Nephron (organoid): ENCODE results near the gene TXNRD2.

Experiments
- H3K27ac Mint-ChIP-seq, 3 experiments: 2 replicates each; pipeline ENCODE4 v1.8.0; 2020; ENCODE audit warnings: mixed read lengths in 3 of 3, mild to moderate bottlenecking in 2 of 3, moderate library complexity in 1 of 3
- H3K27me3 Mint-ChIP-seq: 2 replicates; pipeline ENCODE4 v1.8.0; 2021; ENCODE audit warnings: low read depth, mild to moderate bottlenecking, moderate library complexity, mixed read lengths
- H3K36me3 Mint-ChIP-seq: 2 replicates; pipeline ENCODE4 v1.8.0; 2020; ENCODE audit warnings: low read depth, mixed read lengths
- H3K4me1 Mint-ChIP-seq: 2 replicates; pipeline ENCODE4 v1.8.0; 2020; ENCODE audit warnings: mixed read lengths
- H3K4me3 Mint-ChIP-seq, 3 experiments: 2 replicates each; pipeline ENCODE4 v1.8.0; 2020; ENCODE audit warnings: mild to moderate bottlenecking in 3 of 3, mixed read lengths in 3 of 3, moderate library complexity in 2 of 3
- H3K9me3 Mint-ChIP-seq: 2 replicates; pipeline ENCODE4 v1.8.0; 2020; ENCODE audit warnings: mixed read lengths
- TF ChIP-seq, protein P1 (sequence below), 3 experiments: fragments of 200-600 bp; sonication (generic); IDR thresholded peaks; one replicate each; pipeline ENCODE4 v1.5.0; 2021; ENCODE audit warnings: antibody characterized with exemption in 3 of 3; ENCODE audit not compliant: unreplicated experiment in 3 of 3

The TXNRD2 gene

DNA sequence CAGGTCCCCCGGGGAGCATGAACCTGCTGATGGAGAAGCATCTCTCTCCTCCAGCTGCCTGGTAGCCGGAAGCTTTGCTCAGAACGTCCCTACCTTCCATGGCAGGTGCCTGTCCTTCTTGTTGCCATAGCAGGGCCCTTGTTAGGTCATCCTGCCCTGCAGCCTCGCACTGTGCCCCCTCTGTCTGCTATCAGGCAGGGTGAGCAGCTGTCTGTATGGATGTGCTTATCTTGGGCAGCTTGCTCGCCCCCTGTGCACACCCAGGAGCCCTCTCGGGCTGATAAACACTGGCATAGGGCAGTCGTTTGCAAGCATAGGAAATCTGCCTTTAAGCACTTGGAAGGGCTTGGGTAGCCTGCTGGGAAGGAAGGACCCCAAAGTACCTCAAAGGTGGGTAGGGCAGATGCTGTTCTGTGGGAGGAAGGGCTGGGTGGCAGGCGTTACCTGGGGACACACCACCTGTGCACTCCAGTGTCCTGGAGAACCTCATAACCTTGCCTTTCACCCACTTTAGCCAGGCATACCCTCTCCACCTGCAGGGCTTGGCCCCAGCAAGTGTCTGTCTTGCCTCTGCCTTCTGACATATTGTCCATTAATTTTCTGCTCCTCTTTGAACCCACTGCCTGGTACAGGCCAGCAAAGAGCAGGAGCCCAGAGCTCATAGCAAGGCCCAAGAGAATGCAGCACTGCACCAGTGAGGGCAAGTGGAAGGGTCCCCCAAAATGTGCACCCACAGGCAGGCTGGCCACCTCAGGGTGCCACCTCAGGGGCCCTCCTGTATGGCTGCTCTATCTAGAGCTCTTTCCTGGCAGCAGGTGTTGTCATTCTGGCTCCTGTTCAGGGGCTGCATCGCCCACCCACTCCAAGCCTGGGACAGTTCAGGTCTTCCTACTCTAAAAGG is 8.0 kb downstream of the TXNRD2 start:
- TF ChIP-seq, protein P1, sequence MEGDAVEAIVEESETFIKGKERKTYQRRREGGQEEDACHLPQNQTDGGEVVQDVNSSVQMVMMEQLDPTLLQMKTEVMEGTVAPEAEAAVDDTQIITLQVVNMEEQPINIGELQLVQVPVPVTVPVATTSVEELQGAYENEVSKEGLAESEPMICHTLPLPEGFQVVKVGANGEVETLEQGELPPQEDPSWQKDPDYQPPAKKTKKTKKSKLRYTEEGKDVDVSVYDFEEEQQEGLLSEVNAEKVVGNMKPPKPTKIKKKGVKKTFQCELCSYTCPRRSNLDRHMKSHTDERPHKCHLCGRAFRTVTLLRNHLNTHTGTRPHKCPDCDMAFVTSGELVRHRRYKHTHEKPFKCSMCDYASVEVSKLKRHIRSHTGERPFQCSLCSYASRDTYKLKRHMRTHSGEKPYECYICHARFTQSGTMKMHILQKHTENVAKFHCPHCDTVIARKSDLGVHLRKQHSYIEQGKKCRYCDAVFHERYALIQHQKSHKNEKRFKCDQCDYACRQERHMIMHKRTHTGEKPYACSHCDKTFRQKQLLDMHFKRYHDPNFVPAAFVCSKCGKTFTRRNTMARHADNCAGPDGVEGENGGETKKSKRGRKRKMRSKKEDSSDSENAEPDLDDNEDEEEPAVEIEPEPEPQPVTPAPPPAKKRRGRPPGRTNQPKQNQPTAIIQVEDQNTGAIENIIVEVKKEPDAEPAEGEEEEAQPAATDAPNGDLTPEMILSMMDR (IDR thresholded peaks at IDR 0.05; ENCODE audit: unreplicated experiment in 3 of 3), result no peak
- Mint-ChIP-seq H3K9me3 (peaks cover 27% of the 10 kb centered on the region), H3K4me1 (no peaks in the 10 kb centered on the region), H3K36me3 (peaks cover 29% of the 10 kb centered on the region), H3K27me3 (peaks cover 3% of the 10 kb centered on the region), H3K27ac (no peak overlapping the region), H3K4me3 (no peak overlapping the region)

DNA sequence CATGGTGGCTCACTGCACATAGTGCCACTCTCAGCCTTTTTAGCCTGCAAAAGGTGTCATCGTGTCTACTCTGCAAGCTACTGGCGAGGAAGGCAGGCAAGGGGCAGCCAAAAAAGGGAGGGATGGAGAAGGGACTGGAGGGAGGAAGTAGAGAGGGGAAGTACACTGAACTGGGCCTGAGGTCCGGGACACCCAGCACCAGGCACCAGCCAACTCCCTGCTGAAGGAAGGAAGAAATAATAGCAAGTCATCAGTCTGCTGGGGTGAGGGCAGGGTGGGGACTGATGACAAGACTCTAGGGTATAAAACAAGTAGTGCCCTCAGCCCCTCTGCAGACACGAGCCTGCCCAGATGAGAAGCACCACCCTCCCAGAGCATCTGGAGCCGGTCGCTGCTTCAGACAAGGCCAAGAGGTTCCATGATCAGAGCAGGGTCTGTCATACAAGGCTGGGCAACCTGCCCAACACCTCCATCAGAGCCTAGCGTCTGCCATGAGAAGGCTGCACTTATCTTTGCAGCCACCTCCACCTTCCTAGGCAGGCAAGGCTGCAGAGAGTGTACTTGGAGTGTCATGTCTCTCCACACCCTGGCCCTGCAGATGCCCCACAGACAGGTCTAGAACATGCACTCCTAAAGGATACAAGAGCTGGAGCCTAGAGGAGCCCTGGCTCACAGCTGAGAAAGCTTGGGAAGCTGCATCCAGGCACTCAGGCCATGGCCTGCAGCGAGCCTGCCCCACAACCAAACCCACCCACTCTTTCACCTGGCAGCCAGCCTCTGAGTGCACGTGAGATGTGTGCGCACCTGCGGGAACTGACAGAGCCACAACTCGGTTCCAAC is 9.0 kb downstream of the TXNRD2 start:
- peaks cover 21% of the 10 kb centered on the region for H3K9me3 Mint-ChIP-seq
- peaks cover 23% of the 10 kb centered on the region for H3K36me3 Mint-ChIP-seq
- no peak overlapping the region for H3K4me3 Mint-ChIP-seq
- no peaks in the 10 kb centered on the region for H3K4me1 Mint-ChIP-seq
- TF ChIP-seq, protein P1 (IDR thresholded peaks at IDR 0.05; ENCODE audit: unreplicated experiment in 3 of 3), result no peak
- no peak overlapping the region for H3K27ac Mint-ChIP-seq
- H3K27me3 Mint-ChIP-seq, result peaks cover 3% of the 10 kb centered on the region

DNA sequence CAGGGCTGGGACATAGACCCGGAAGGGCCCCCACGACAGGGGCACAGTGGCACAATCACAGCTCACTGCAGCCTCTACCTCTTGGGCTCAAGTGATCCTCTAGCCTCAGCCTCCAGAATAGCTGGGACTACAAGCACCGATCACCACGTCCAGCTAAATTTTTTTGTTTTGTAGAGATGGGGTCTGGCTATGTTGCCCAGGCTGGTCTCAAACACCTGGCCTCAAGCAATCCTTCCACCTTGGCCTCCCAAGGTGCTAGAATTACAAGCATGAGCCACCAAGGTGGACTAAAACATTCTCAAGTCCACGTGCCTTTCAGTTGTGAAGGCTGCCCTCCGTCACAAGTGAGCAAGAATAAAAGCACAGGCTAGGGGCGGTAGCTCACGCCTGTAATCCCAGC is 10.1 kb downstream of the TXNRD2 start:
- Mint-ChIP-seq H3K27me3 (peaks cover 3% of the 10 kb centered on the region), H3K36me3 (peaks cover 14% of the 10 kb centered on the region), H3K27ac (no peak overlapping the region), H3K4me1 (no peaks in the 10 kb centered on the region), H3K9me3 (peaks cover 12% of the 10 kb centered on the region), H3K4me3 (no peak overlapping the region)
- TF ChIP-seq, protein P1 (IDR thresholded peaks at IDR 0.05; ENCODE audit: unreplicated experiment in 3 of 3), result no peak

DNA sequence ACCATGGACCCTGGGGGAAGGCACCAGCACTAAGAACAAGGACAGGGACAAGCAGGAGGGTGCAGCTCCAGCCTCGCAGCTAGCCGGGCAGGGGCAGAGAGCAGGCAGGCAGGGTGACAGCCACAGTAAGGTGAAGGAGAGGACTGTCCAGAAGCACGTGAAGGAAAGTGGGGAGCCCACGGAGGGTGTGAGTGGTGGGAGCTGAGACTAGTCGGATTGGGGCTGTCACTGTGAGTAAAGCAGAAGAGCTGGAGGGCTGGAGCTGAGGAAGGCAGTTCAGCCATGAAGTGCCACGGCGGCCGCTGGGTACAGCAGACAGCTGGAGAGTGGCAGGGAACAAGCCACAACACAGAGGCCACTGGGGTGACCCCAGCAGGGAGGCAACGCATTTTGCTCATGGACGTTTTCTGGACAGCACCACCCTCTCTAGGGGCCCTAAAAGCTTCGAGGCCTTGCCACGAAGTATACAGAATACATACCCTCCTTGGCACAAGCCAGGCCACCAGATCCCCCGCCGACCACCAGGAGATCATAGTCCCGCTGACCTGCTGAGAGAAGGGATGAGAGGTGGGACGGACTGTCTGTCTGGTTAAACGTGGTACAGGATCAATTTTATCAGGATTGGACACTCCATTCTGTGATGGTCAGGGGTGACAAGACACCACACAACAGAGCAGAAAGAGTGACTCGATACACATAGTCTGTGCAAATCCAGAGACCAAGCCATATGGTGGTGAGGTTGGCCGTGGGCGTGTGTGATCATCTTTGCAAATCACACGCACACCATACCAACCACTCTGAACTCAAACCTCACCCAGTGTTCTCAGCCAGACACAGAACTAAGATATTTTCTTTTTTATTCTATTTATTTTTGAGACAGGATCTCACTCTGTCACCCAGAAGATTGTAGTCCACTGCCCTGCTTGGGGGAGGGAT is 10.8 kb downstream of the TXNRD2 start:
- peaks cover 5% of the 10 kb centered on the region for H3K9me3 Mint-ChIP-seq

More for the DNA sequence above, 10.8 kb downstream of the TXNRD2 start:
- H3K4me3 Mint-ChIP-seq, result no peak overlapping the region
- H3K27ac Mint-ChIP-seq, result no peak overlapping the region
- peaks cover 7% of the 10 kb centered on the region for H3K36me3 Mint-ChIP-seq
- H3K4me1 Mint-ChIP-seq, result no peaks in the 10 kb centered on the region
- TF ChIP-seq, protein P1 (IDR thresholded peaks at IDR 0.05; ENCODE audit: unreplicated experiment in 3 of 3), result no peak
- H3K27me3 Mint-ChIP-seq, result no peaks in the 10 kb centered on the region
